Stimulated activated CD4-positive, alpha-beta T cell treated with anti-CD3 and anti-CD28 coated beads, Interleukin-4, amount 100 ng/mL, for 24 hours (primary cell): ENCODE measurements around the gene RRP1.

Source experiments
- DNase-seq: peaks from one replicate; pipeline ENCODE4 v3.0.0-alpha.2; 2020

Gene RRP1

DNA sequence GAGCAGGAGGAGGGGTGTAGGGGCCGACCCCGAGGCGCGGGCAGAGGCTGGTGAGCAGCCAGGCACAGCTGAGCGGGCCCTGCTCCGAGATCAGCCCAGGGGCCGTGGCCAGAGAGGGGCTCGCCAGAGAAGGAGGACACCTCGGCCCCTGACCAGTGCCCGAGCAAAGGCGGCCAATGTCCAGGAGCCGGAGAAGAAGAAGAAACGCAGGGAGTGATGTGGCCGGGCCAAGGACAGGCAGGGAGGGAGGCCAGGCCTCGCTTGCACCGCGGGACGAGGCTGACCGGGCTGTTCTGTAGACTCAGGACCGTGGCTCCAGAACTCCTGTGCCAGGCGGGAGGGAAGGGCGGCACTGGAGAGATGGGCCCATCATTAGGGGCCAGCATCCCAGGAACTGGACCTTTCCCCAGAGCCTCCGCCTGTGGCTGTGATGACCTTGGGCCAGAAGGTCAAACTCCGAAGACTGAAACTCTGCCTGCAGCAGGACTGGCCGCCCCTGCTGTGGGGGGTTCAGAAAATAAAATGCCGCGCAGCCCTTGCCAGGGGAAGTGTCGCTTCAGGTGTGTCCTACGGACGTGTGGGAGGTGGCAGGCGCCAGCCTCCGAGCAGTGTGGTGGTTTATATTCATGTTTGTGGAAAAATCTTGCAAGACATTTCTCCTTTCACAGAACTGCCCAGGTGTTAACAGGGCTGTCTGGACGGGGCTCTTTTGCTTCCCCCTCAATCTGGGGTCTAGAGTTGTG, 14.4 kb downstream of the RRP1 start:
- DNase-seq, result no peak

GRCh38 chr21:43805275-43805800, 16.0 kb downstream of the RRP1 start:
- no peak for DNase-seq

DNA sequence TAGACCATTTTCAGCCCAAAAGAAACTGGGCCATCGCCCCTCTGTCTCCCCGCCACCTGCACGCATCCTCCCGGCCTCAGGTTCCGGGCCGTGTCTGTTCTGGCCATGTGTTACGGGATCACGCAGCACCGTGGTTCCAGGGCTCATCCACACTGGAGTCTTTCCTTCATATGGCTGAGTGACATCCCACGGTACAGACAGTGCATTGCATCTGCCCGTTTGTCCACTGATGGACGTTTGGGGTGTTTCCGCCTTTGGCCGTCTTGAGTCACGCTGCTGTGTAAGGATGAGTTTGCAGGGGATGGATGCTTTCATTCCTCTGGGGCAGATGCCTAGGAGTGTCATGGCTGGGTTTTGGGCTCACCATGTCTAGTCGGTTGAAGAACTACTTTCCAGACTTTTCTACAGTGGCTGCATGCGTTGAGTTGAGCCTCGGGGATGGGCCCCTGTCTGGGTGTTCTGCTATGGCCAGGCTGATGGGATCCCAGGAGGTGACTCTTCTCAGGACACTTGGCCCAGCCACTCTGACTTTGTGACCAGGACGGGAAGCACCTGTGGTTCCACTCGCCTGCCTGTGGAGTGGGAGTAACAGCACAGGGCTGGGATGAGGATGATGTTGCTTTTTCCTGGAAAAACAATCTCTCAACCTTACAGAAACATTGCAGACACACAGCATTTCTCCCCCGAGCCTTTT, 16.8 kb downstream of the RRP1 start:
- no peak for DNase-seq

DNA sequence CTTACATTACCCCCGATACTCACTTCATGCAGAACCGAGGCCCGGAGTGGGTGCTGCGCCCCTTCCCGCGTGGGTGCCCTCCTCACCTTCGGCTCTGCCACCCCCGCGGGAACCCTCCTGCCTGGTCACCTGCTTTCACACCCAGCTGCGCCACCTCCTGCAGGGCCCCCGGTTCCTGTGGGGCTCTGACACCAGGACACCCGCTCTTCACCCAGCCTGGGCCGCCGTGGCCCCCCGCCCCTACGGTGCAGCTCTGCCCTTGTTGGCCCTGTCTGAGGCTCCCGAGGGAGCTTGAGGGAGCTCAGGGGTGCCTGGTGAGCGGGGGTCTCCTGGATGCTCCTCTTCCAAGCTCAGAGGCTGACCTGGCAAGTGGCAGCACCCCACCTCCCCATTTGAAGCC, 19.0 kb downstream of the RRP1 start:
- DNase-seq, result no peak

GRCh38 chr21:43808832-43809251, 19.5 kb downstream of the RRP1 start:
- DNase-seq, result no peak

DNA sequence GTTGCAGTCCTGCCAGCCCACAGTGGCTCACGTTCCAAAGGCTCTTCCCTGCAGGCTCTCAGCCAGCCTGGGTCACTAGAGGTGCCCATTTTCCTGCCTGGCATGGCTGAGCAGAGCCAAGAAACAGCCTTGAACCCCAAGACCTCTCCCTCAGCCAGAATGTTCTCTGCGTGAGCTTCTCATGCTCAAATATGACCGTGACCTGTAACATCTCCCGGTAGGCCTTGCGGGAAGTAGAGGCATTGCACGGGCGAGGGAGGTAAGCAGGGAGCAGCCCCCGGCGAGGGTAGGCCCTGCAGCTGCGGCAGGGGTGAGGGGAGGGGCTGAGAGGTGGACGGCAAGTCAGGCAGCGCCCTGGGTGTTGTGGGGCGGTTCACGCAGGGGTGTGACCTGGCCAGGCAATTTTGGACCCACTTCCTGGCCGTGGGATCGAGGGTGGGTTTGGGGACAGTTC, 20.0 kb downstream of the RRP1 start:
- DNase-seq, result no peak

GRCh38 chr21:43809853-43810504, 20.6 kb downstream of the RRP1 start:
- no peak for DNase-seq

DNA sequence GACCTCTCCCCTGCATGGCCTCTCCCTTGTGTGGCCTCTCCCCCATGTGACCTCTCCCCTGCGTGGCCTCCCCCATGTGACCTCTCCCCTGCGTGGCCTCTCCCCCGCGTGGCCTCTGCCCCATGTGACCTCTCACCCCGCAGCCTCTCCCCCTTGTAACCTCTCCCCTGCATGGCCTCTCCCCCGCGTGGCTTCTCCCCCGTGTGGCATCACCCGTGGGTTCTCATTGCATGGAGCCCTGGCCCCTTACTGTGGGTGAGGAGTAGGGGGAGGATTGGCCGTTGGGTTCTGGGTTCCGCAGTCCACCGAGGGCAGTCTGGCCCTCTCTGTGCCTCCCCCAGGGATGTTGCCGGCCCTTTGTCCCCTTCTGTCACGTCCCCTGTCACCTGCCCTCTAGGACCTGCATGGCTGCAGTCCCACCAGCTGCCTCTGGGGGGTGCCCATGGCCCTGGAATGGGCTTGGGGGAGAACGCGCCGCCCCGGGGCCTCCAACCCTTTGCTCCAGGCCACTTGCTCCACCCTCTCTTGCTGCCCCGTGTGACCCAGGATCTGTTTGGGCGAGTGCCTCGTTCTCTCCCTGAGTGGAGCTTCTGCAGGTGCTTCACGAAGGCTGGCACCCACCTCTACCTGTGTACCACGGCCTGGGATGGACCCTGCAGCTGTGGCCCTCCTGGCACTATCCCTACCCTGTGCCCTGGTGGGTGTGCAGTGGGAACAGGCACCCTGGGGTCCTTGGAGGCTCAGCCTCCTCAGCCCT, 21.3 kb downstream of the RRP1 start:
- DNase-seq, result peak; percentile 92

- DNase-seq, result no peak
These were observed 22.1 kb downstream of the RRP1 start for GRCh38 chr21:43811262-43812105.

- DNase-seq, result no peak
These were observed 22.9 kb downstream of the RRP1 start for GRCh38 chr21:43812139-43812821.

GRCh38 chr21:43812957-43813655, 23.7 kb downstream of the RRP1 start:
- DNase-seq, result no peak

- DNase-seq, result no peak
These were observed 24.2 kb downstream of the RRP1 start for GRCh38 chr21:43813656-43813980.

DNA sequence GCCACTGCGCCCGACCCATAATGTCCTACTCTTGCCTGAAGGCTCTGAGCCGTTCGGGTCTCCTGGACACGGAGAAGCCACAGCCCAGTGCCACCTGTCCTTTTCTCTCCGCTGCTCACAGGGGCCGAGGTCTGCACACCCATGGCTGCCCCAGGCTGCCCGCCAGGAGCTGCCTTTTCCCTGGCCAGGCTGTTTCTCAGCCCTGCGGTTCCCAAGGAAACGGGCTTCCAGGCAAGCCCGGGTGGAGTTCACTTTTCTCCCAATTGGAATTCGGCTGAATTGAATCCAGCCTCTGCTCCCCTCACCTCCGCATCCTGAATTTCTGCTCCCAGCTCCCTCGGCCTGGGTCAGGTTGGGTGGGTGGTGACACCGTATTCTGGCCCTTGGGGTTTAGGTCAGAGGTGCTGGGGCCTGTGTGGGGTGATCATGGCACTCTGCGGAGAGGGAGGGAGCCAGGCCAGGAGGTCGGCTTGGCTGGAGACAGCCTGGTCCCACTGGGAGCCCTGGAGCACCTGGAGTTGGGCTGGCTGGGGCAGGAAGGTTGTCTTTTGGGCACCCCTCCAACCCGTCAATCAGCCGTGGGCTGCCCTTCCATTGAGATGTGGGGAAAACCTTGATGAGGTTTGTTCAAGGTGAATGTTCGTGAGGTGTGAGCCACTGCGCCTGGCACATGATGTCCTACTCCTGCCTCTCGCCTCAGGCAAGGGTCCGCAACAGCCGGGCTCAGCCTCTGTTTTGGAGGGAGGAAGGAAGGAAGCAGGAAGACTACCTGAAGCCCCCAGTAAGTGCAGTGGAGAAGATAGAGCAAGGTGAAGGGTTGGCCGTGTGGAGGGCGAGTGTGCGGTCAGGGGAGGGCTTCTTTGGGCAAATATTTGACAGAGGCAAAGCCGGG, 25.1 kb downstream of the RRP1 start:
- DNase-seq, result no peak

DNA sequence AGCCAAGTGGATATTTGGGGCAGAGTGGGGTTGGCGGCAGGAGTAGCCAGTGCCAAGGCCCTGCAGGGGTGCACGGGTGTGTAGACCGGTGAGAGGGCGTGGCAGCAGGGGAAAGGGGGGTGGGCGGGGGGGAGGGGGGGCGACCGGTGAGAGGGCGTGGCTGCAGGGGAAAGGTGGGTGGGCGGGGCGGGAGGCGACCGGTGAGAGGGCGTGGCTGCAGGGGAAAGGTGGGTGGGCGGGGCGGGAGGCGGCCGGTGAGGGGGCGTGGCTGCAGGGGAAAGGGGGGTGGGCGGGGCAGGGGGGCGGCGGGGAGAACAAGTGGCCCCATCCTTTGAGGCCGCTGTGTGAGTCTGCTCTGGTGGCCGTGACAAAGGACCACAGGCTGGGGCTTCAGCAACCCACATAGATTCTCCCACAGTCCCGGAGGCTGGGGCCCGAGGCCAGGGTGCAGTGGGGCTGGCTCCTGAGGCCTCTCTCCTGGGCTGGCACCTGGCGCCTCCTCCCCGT, 25.8 kb downstream of the RRP1 start:
- no peak for DNase-seq

GRCh38 chr21:43815991-43816390, 26.6 kb downstream of the RRP1 start:
- DNase-seq, result no peak

- DNase-seq, result no peak
These were observed 27.3 kb downstream of the RRP1 start for GRCh38 chr21:43816611-43817071.

DNA sequence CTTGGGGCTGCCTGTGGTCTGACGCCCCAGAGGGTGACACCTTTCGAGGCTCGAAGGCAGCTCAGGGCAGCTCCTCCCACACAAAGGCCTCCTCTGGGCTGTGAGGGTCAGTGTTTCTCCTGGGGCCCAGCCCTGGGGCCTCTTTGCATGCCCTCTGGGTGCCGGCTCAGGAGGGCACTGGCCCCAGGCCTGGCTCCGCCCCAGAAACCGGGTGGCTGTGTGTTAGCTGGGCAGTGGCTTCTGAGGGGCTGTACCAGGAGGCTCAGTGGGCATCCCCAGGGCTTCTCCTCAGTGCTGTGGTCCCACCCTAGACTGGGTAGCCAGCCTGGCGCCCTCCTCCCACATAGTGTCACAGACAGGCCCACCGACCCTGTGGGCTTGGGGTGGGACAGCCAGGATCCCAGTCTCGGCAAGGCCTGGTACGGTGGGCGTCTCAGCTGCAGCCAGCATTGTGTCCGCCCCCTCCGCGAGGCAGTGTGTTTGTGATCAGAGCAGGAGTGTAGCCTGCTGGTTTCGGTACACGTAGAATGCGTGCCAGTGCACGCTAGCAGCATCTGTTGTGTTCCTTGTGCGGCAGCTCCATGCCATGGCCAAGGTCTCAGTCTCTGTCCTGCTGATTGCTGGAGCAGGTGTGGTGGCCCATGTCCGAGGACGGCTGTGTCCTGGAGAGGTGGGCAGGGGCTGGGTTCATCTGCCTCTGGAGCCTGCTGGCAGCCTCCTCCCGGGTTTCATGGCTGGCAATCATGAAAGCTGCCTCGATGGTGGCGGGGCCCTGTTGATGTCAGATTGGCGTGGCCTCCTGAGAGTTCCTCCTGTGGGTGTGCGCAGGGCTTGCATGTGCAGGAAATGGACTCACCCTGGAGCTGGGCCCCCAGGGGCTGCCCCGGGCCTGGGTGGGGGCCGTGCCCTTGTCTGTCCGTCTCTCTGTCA, 28.0 kb downstream of the RRP1 start:
- DNase-seq, result no peak

- no peak for DNase-seq
These were observed 29.3 kb downstream of the RRP1 start for GRCh38 chr21:43818685-43819084.
